Smooth muscle cell (in vitro differentiated cells): ENCODE results near the gene LRRC3. TPM values are rescaled to one million over a fixed set of nuclear protein-coding genes. Genes with fewer than 3 reads are reported as not detected.

ENCODE experiments used
- DNase-seq: peaks from one replicate; lab custom pipeline; 2025; ENCODE audit not compliant: unreplicated experiment; lab: John Stamatoyannopoulos, UW
- H2AFZ ChIP-seq: fragments of 200-600 bp; sonication (generic); 2 replicates; pipeline ENCODE4 v1.6.0; 2016; ENCODE audit warnings: antibody characterized with exemption, low read depth, mild to moderate bottlenecking
- H3F3A ChIP-seq: fragments of 200-600 bp; sonication (generic); 2 replicates; pipeline ENCODE4 v1.6.0; 2017; ENCODE audit warnings: antibody characterized with exemption, low read depth
- H3K27ac ChIP-seq: fragments of 200-600 bp; sonication (generic); 2 replicates; pipeline ENCODE4 v1.5.1; 2016; ENCODE audit warnings: low read depth, mild to moderate bottlenecking
- H3K27me3 ChIP-seq: fragments of 200-600 bp; sonication (generic); 2 replicates; pipeline ENCODE4 v1.6.1; 2016; ENCODE audit warnings: low read depth, mild to moderate bottlenecking
- H3K36me3 ChIP-seq: fragments of 200-600 bp; sonication (generic); 2 replicates; pipeline ENCODE4 v1.5.1; 2016; ENCODE audit warnings: low read depth
- H3K4me1 ChIP-seq: fragments of 200-600 bp; sonication (generic); 2 replicates; pipeline ENCODE4 v1.5.1; 2016; ENCODE audit warnings: low read depth
- H3K4me2 ChIP-seq: fragments of 200-600 bp; sonication (generic); 2 replicates; pipeline ENCODE4 v1.6.0; 2016; ENCODE audit warnings: mild to moderate bottlenecking
- H3K4me3 ChIP-seq: fragments of 200-600 bp; sonication (generic); 2 replicates; pipeline ENCODE4 v1.5.1; 2016; ENCODE audit warnings: mild to moderate bottlenecking
- H3K79me2 ChIP-seq: fragments of 200-600 bp; sonication (generic); 2 replicates; pipeline ENCODE4 v1.6.0; 2016; ENCODE audit warnings: low read depth, mild to moderate bottlenecking
- H3K9ac ChIP-seq: fragments of 200-600 bp; sonication (generic); 2 replicates; pipeline ENCODE4 v1.6.0; 2016; ENCODE audit warnings: low read depth
- H3K9me3 ChIP-seq: fragments of 200-600 bp; sonication (generic); replicated peaks from 2 replicates; pipeline ENCODE4 v1.5.1; 2016; ENCODE audit warnings: low read depth
- H4K20me1 ChIP-seq: fragments of 200-600 bp; sonication (generic); 2 replicates; pipeline ENCODE4 v1.6.0; 2016; ENCODE audit warnings: low read depth
- CTCF ChIP-seq: fragments of 200-600 bp; sonication (generic); IDR thresholded peaks from 2 replicates; pipeline ENCODE4 v1.5.1; 2017; ENCODE audit warnings: borderline replicate concordance, mild to moderate bottlenecking, antibody characterized with exemption; ENCODE audit not compliant: insufficient read depth, poor library complexity, severe bottlenecking
- WGBS: methylation state at CpG from one replicate; pipeline ENCODE4 v1.1.7; 2016; ENCODE audit warnings: low lambda C conversion rate; 5-methylcytosine and 5-hydroxymethylcytosine counted together
- polyA plus RNA-seq: library from polyadenylated mRNA; unstranded; fragments of >200 nt; fragmentation: Nextera tagmentation; extraction: Ambion mirVana; gene quantifications from 2 replicates; pipeline ENCODE4 v1.2.1, GENCODE V29; 2016
- total RNA-seq: library from RNA; depleted of rRNA; stranded (reverse); fragments of >200 nt; gene quantifications from 2 replicates; pipeline ENCODE4 v1.2.3, GENCODE V29; 2014

LRRC3 gene
- total and polyA plus RNA-seq, 2 experiments from 2014 or later: 4.9 to 5.3 TPM

GRCh38 chr21:44429894-44430293, 25.4 kb upstream of the LRRC3 start:
- no peaks in the 10 kb centered on the region for H3K4me1 ChIP-seq
- 76% methylated on average over 1 of the region's 1 CpG for WGBS
- no peaks in the 10 kb centered on the region for H4K20me1 ChIP-seq
- H3K4me3 ChIP-seq: no peak overlapping the region
- TF ChIP-seq CTCF: no peak
- H3K4me2 ChIP-seq: no peak overlapping the region
- no peak overlapping the region for H3K9ac ChIP-seq
- no peaks in the 10 kb centered on the region for H3K9me3 ChIP-seq
- DNase-seq: no peak
- H3K79me2 ChIP-seq: no peaks in the 10 kb centered on the region
- no peak overlapping the region for H3K27ac ChIP-seq
- no peaks in the 10 kb centered on the region for H3K36me3 ChIP-seq
- no peak overlapping the region for H2AFZ ChIP-seq
- no peaks in the 10 kb centered on the region for H3K27me3 ChIP-seq
- H3F3A ChIP-seq: no peaks in the 10 kb centered on the region

- 89% methylated on average over 4 of the region's 4 CpGs for WGBS
- H3K4me2 ChIP-seq: no peak overlapping the region
- H3K9me3 ChIP-seq: no peaks in the 10 kb centered on the region
- no peak overlapping the region for H2AFZ ChIP-seq
- DNase-seq: no peak
- H4K20me1 ChIP-seq: no peaks in the 10 kb centered on the region
- no peak overlapping the region for H3K9ac ChIP-seq
- H3K27ac ChIP-seq: no peak overlapping the region
- H3F3A ChIP-seq: no peaks in the 10 kb centered on the region
- H3K27me3 ChIP-seq: no peaks in the 10 kb centered on the region
- no peaks in the 10 kb centered on the region for H3K36me3 ChIP-seq
- no peak overlapping the region for H3K4me3 ChIP-seq
- no peak for TF ChIP-seq CTCF
- H3K79me2 ChIP-seq: no peaks in the 10 kb centered on the region
- no peaks in the 10 kb centered on the region for H3K4me1 ChIP-seq
These were observed 24.0 kb upstream of the LRRC3 start for GRCh38 chr21:44431300-44431699.

GRCh38 chr21:44432841-44433790, 22.2 kb upstream of the LRRC3 start:
- Histone ChIP-seq H3K27ac (no peak overlapping the region), H3K36me3 (no peaks in the 10 kb centered on the region), H3K4me3 (no peak overlapping the region), H3F3A (no peaks in the 10 kb centered on the region), H3K9ac (no peak overlapping the region), H3K4me2 (no peak overlapping the region), H3K27me3 (no peaks in the 10 kb centered on the region), H4K20me1 (no peaks in the 10 kb centered on the region), H3K9me3 (no peaks in the 10 kb centered on the region), H3K4me1 (no peaks in the 10 kb centered on the region), H2AFZ (no peak overlapping the region), H3K79me2 (no peaks in the 10 kb centered on the region)
- TF ChIP-seq CTCF: no peak
- DNase-seq: no peak
- WGBS: 88% methylated on average over 33 of the region's 34 CpGs
